ENCODE data around the gene WWC1. TPM values are rescaled to one million over a fixed set of nuclear protein-coding genes. Genes with fewer than 3 reads are reported as not detected.

The WWC1 gene
- polyA plus RNA-seq, 1 experiment: 5.2 TPM

DNA sequence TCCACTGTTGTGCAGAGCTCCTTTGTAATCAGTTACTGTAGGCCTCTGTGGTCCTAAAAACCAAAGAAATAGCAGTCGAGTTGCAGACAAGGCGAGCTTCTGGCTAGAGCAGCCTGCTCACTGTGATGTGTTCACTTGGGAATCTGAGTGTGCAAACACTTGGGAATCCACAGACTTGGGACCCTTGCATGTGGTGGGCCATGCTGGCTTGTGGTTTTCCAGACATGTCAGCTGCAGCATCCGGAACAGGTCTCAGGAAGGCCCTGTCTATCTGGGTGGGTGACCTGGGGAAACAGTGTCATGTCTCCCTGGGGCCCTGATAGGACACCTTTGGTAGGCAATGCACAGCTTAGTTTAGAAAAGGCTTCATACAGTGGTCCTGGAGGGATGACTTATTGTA lies 66.4 kb downstream of the WWC1 start:
- Histone ChIP-seq H3K4me3 (ENCODE audit: low read depth, low read length) (no peak overlapping the region), H3K27ac (ENCODE audit: low read depth, low read length) (no peak overlapping the region), H3K27me3 (ENCODE audit: control insufficient read depth, insufficient read depth, low read length) (no peaks in the 10 kb centered on the region), H3K9me3 (ENCODE audit: control insufficient read depth, insufficient read depth, low read length) (no peaks in the 10 kb centered on the region; the same call in 1 of the 2 replicates)
- TF ChIP-seq, protein P1, sequence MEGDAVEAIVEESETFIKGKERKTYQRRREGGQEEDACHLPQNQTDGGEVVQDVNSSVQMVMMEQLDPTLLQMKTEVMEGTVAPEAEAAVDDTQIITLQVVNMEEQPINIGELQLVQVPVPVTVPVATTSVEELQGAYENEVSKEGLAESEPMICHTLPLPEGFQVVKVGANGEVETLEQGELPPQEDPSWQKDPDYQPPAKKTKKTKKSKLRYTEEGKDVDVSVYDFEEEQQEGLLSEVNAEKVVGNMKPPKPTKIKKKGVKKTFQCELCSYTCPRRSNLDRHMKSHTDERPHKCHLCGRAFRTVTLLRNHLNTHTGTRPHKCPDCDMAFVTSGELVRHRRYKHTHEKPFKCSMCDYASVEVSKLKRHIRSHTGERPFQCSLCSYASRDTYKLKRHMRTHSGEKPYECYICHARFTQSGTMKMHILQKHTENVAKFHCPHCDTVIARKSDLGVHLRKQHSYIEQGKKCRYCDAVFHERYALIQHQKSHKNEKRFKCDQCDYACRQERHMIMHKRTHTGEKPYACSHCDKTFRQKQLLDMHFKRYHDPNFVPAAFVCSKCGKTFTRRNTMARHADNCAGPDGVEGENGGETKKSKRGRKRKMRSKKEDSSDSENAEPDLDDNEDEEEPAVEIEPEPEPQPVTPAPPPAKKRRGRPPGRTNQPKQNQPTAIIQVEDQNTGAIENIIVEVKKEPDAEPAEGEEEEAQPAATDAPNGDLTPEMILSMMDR (IDR thresholded peaks at IDR 0.05; ENCODE audit: low read depth, low read length): no peak
- CTCF ChIA-PET: interaction anchor here (0.9 kb wide), 1 partner anchor 88 kb away, joined by 3 read pairs; no protein-coding TSS in a partner anchor
- no peak for DNase-seq (ENCODE audit: low read depth, low spot score)
- POLR2A ChIA-PET: no interaction called here

DNA sequence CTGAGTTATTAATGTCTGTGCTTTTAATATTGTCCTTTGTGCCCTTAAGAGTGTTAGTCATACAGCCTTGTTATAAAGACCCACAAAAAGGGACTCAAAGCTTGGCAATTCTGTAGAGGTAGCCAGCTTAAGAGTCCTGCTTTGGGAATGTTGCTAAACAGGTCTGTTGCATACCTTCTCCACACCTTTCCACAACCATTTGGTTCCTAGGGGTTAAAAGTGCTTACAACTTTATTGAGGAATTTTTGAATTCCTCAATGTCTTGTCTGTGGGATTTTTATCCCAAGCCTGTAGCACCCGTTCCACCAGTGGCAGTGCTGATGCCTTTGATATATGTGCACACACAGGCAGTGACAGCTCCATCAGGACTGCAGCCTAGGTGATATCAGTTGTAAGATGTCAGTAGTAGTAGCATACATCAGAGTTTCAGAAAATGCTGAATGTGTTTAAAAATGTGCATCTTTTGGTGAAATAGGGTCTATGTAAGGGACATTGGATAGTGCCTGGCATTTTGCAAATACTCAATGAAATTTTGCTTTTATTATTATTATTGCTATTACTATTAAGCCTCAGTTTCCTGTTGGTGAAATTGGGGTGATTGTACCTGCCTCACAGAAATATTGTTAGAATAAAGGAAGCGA lies 68.5 kb downstream of the WWC1 start:
- no peak overlapping the region for H3K4me3 ChIP-seq (ENCODE audit: low read depth, low read length)
- H3K27ac ChIP-seq (ENCODE audit: low read depth, low read length): no peak overlapping the region
- DNase-seq (ENCODE audit: low read depth, low spot score): no peak
- no peaks in the 10 kb centered on the region; the same call in 1 of the 2 replicates for H3K9me3 ChIP-seq (ENCODE audit: control insufficient read depth, insufficient read depth, low read length)
- no peaks in the 10 kb centered on the region for H3K27me3 ChIP-seq (ENCODE audit: control insufficient read depth, insufficient read depth, low read length)
- TF ChIP-seq, protein P1 (IDR thresholded peaks at IDR 0.05; ENCODE audit: low read depth, low read length): no peak
- ChIA-PET CTCF (no interaction called here), POLR2A (no interaction called here)

- TF ChIP-seq, protein P1 (IDR thresholded peaks at IDR 0.05; ENCODE audit: low read depth, low read length): no peak
- ChIA-PET POLR2A (no interaction called here), CTCF (interaction anchor here (0.5 kb wide), 1 partner anchor 21 kb away, joined by 4 read pairs; no protein-coding TSS in a partner anchor)
These were observed 69.3 kb downstream of the WWC1 start for GRCh38 chr5:168360521-168361285.

GRCh38 chr5:168362097-168362885 lies 70.8 kb downstream of the WWC1 start:
- CTCF ChIA-PET: no interaction called here
- DNase-seq (ENCODE audit: low read depth, low spot score): no peak
- POLR2A ChIA-PET: no interaction called here
- no peaks in the 10 kb centered on the region for H3K27me3 ChIP-seq (ENCODE audit: control insufficient read depth, insufficient read depth, low read length)
- TF ChIP-seq, protein P1 (IDR thresholded peaks at IDR 0.05; ENCODE audit: low read depth, low read length): no peak
- H3K9me3 ChIP-seq (ENCODE audit: control insufficient read depth, insufficient read depth, low read length): no peaks in the 10 kb centered on the region
- H3K4me3 ChIP-seq (ENCODE audit: low read depth, low read length): no peak overlapping the region
- H3K27ac ChIP-seq (ENCODE audit: low read depth, low read length): no peak overlapping the region

More at GRCh38 chr5:168360521-168361285, 69.3 kb downstream of the WWC1 start:
- DNase-seq (ENCODE audit: low read depth, low spot score): no peak
- H3K4me3 ChIP-seq (ENCODE audit: low read depth, low read length): no peak overlapping the region
- H3K27me3 ChIP-seq (ENCODE audit: control insufficient read depth, insufficient read depth, low read length): no peaks in the 10 kb centered on the region
- no peak overlapping the region for H3K27ac ChIP-seq (ENCODE audit: low read depth, low read length)
- H3K9me3 ChIP-seq (ENCODE audit: control insufficient read depth, insufficient read depth, low read length): no peaks in the 10 kb centered on the region; the same call in 1 of the 2 replicates
